Putamen (tissue), 1 donor: ENCODE results near the gene CTSD.
"Not testable (repeated sequence)": the region's sequence is repeated elsewhere in the genome, so short reads cannot be mapped to it uniquely, and the experiment has no call there.

ENCODE experiments used
- DNase-seq: peaks from one replicate; pipeline ENCODE4 v3.0.0-alpha.2; 2016; ENCODE audit warnings: low spot score

The CTSD gene

DNA sequence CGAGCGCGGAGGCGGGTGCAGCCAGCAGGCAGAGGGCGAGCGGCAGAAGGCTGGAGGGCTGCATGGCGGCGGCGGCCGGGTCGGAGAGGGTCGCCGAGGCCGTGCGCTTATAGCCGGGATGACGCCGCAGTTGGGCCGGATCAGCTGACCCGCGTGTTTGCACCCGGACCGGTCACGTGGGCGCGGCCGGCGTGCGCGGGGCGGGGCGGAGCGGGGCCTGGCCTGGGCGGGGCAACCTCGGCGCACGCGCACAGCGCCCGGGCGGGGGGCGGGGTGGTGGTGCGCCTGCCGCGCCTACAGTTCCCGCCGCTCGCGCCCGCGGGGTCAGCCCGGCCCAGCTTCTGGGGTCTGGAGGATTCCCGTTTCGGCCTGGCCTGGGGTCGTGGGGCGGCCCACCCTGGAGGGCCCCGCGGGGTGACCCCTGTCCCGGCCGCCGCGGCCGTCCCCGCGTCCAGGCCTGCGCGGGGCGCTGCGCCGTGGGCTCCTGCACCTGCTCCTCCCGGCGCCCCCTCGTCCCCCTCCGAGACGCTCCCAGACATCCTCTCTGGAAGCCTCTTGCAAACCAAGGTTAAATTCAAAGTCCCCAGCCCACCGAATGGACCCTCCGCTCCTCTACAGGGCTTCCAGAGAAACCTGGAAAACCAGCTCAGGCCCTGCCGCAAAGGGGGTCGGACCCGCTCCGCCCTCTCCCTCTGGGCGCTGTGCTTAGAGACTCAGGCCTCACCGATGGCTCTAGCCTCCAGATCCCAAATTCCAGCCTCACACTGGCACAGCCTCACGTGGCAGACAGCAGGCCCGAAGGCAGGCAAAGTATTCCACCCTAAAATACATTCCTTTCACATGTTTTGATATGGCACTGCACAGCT is at the start of gene CTSD:
Gene CTSD, minus strand, starts transcription at position 132 of the 866 bp plus-strand sequence. Its CDS starts 68 bp downstream, at position 64.
- DNase-seq = peak; percentile 88

DNA sequence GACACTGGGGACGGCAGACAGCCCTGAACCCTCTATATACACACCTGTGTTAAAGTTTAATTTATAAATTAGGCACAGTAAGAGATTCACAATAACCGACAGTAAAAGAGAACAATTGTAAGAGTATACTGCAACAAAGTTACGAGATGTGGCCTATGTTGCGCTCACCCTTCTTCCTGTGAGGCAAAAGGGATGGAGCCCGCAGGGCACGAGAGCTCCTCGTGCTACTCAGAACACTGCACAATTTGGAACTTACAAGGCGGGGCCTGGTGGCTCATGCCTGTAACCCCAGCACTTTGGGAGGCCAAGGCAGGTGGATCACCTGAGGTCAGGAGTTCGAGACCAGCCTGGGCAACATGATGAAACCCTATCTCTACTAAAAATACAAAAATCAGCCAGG is 49.6 kb upstream of the CTSD start:
- DNase-seq = not testable (repeated sequence)

DNA sequence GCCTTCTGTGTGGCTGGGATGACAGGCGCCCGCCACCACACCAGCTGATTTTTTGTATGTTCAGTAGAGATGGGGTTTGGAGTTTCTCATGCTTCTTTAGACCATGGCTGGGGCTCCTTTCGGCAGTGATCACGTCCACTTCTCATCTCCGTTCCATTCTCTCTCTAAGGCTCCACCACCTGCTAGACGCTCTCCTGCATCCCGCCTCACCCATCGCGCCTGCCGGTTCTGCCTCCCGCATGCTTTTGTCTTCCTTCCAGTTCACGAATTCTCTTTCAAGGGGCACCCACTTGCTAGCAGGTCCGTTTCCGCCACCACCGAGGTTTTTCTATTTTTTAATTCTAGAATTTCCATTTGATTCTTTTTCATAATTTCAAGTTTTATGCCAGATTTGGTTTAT is 49.1 kb upstream of the CTSD start:
- DNase-seq = no peak

DNA sequence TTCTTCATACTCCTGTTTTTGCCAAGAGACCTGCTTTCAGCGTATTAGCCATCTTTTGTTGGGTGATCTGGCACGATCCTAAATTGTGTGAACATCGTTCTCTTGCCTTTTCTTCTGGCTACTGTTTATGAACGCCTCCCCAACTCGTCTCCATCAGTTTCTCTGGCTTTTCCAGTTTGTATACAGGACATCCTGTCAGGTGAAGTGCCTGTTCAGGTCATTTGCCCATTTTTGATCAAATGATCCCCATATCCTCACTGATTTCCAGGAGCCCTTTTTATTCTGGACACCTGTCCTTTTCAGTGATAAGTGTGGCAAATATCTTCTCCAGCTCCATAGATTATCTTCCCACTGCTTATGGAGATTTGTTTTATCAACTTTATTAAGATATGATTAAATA is 48.5 kb upstream of the CTSD start:
- no peak for DNase-seq

DNA sequence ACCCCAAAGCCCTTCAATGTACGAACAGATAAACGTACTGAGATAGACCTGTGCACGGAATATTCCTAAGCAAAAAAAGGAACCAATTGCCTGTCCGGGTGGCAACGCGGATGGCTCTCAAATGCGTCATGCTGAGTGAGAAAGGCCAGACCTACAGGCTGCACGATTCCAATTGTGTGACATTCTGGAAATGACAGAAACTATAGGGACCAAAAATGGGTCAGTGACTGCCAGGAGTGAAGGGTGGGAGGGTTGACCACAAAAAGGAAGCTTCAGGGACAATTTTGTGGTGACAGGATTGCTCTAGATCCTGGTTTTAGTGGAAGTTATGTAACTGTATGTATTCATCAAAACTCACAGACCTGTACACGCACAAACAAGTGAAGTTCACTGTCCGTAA is 47.0 kb upstream of the CTSD start:
- no peak for DNase-seq

DNA sequence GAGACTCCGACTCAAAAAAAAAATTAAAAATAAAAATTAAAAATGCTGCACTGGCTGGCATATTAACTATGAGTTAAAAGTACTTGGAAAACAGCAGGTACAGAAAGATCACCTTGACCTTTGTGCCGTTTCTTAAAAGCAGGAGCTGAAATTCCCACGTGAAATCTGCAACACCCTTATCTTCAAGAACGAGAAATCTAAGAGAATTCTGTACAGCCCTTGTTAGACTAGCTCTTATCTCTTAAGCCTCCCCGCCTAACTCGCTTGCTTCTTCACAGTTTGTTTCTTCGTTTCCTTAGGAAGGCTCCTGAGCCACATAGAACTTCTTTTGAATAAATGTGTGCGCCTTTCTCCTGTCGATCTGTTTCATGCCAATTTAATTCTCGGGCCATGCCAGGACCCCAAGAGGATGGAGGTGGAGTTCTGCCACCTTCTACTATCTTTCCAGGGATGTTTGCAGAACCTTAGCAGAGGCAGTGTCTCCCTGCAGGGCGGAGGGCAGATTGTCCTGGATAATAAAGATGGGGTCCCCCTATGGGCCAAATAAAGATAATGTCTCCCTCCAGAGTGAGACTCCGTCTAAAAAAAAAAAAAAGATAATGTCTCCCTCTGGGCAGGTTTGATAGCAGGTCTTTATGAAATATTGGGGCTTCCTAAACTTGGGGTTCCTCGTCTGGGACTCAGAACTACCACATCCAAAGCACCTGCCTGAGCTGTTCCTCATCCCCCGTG is 43.7 kb upstream of the CTSD start:
- no peak for DNase-seq

DNA sequence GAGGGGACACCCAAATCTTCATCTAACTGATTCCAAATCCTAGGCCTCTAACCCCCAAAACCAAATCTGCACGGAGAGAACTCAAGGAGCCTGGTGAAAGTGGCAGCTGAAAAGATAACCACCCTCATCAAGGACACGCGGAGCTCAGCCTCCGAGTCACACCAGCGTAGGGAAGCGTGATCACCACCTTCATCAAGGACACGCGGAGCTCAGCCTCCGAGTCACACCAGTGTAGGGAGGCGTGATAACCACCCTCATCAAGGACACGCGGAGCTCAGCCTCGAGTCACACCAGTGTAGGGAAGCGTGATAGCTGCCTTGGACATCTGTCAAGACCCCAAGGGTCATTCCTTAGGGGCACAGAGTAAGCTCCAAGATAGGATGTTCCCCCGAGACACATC is 41.8 kb upstream of the CTSD start:
- DNase-seq = no peak

DNA sequence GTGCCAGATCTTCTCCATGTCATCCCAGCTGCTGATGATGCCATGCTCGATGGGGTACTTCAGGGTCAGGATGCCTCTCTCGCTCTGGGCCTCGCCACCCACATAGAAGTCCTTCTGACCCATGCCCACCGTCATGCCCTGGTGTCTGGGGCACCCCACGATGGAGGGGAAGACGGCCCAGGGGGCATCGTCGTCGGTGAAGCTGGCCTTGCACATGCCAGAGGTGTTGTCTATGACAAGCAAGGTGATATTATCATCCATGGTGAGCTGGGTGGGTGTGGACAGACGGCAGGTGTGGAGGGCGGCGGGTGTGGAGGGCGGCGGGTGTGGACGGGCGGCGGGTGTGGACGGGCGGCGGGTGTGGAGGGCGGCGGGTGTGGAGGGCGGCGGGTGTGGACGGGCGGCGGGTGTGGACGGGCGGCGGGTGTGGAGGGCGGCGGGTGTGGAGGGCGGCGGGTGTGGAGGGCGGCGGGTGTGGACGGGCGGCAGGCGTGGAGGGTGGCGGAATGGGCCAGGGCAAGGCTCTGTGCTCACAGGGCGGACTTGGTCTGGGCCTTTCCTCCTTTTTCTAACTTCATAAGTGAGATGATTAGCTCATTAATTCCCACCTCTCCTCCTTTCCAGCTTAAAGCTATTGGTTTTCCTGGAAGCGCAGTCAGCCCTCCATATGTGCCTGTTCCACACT is 40.2 kb upstream of the CTSD start:
- DNase-seq = not testable (repeated sequence)

DNA sequence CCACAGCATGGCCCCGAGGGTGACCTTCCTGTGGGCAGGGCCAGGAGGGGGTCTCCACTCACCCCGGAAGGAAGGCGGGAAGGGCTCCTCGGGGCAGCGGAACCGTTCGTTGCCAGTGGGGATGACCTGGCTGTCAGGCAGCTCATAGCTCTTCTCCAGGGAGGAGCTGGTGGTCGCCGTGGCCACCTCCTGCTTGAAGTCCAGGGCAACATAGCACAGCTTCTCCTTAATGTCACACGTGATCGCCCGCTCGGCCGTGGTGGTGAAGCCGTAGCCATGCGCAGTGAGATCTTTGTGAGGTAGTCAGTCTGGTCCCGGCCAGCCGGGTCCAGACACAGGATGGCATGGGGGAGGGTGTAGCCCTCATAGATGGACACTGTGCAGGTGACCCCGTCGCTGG is 39.5 kb upstream of the CTSD start:
- DNase-seq = no peak

DNA sequence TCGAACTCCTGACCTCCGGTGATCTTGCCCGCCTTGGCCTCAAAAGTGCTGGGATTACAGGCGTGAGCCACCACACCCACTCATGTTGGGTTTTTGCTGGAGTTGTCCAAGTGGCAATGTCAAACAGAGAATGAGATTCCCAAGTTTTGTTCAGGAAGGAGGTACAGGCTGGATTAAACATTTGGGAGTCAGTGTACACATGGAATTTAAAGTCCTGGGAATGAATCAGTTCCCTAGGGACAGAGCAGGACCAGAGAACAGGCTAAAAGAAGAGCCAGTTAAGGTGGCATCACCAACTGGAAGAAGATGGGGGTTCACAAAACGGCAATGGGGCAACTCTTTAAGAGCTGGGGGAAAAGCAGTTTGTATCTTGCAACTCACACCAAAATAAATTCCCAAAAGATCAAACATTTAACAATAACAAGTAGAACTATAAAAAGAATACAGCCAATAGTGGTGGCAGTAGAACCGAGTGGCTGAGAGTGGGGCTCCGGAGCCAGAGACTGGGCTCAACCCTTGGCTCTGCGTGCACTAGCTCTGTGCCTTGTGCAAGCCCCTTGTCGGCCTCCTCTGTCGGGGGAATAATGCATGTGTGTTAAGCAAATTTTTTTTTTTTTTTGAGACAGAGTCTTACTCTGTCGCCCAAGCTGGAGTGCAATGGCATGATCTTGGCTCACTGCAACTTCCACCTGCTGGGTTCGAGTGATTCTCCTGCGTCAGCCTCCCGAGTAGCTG is 33.8 kb upstream of the CTSD start:
- DNase-seq = no peak

DNA sequence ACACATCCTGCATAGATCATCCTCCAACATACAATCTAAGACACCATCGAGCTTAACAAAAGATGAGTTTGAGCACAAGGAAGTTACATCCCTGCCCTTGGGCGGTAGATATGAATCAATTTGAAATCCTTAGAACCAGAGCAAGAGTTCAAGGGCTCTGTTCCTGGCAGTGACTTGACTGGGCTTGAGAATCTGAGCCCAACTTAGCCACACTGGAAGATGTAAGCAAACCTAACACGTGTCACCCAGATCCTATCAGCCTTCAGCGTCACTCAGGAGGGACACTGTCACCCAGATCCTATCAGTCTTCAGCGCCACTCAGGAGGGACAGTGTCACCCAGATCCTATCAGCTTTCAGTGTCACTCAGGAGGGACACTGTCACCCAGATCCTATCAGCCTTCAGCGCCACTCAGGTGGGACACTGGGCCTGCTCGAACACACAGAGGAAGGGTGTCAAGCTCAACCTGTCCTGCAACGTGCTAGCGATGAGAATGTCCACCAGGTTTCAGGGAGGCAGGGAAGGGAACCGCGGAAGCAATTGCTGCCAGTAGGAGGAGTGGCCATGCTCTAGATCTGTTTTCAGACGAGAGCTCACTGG is 32.8 kb upstream of the CTSD start:
- DNase-seq = no peak

DNA sequence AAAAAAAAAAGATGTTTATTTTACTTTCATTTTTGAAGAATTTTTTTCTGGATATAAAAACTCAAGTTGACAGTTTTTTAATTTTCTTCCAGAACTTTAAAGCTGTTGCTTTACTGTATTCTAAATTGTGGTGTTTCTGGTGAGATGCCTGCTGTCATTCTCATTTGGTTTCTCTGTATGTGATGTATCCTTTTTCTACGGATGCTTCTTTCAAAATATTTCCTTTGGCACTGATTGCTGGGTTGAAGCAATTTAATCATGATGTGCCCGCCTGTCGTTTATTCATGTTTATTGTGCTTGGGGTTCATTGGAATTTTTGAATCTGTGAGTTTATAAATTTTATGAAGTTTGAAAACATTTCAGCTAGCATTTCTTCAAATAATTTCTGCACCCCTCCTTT is 29.4 kb upstream of the CTSD start:
- DNase-seq = no peak

DNA sequence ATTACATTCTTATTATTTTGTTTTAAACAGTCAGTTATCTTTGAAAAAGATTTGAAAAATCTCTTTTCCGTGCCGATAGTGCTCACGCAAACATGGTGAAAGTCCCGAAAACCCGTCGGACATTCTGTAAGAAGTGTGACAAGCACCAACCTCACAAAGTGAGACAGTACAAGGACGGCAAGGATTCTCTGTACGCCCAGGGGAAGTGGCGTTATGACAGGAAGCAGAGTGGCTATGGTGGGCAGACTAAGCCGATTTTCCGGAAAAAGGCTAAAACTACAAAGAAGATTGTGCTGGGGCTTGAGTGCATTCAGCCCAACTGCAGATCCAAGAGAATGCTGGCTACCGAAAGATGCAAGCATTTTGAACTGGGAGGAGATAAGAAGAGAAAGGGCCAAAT is 28.7 kb upstream of the CTSD start:
- DNase-seq = no peak

DNA sequence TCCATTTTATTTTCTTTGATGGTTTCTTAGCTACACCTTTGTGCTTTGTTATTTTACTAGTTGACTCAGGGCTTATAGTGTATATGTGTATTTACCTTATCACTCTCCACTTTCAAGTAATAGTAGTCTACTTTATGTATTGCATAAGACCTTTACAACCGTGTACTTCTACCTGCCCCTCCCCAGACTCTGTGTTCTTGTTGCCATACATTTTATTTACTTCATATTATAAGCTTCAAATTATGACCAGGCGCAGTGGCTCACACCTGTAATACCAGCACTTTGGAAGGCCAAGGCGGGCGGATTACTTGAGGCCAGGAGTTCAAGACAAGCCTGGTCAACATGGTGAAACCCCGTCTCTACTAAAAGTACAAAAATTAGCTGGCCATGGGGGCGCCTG is 28.2 kb upstream of the CTSD start:
- no peak for DNase-seq

DNA sequence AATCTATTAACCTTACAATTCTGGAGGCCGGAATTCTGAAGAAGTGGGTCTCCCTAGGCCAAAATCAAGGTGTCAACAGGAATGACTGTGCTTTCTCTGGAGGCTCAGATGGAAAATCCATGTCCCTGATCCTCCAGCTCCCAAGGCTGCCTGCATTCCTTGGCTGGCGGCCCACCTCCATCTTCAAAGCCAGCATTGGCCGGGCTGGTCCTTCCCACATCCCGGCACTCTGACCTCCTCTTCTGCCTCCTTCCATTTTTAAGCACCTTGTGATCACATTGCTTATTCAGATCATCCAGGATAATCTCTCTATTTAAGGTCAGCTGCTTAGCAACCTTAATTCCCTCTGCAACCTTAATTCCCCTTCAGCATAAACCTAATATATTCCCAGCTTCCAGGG is 22.7 kb upstream of the CTSD start:
- DNase-seq = no peak

DNA sequence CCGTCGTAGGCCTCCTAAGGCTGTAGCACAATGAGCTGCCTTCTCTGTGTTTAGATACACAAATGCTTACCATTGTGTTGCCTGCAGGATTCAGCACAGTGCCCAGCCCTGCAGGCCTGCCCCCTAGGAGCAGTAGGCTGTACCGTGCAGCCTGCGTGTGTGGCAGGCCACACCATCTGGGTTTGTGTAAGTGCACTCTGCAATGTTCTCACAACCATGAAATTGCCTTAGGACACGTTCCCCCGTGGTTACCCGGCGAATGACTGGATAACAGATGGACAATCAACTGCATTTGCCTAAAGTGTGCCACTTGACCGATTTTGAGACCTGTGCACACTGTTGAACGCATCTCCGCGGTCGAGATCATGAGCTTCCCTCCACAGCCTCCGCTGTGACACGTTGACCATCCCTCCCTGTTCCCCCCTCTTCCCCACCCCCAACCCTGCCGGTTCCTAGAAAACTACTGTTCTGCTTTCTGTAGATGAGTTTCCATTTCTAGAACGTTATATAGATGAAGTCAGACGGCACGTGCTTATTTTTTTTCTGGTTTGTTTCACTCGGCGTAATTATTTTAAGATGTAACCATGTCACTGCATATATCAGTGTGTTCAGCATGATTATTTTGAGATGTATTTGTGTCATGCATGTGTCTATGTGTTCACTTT is 22.2 kb upstream of the CTSD start:
- no peak for DNase-seq

DNA sequence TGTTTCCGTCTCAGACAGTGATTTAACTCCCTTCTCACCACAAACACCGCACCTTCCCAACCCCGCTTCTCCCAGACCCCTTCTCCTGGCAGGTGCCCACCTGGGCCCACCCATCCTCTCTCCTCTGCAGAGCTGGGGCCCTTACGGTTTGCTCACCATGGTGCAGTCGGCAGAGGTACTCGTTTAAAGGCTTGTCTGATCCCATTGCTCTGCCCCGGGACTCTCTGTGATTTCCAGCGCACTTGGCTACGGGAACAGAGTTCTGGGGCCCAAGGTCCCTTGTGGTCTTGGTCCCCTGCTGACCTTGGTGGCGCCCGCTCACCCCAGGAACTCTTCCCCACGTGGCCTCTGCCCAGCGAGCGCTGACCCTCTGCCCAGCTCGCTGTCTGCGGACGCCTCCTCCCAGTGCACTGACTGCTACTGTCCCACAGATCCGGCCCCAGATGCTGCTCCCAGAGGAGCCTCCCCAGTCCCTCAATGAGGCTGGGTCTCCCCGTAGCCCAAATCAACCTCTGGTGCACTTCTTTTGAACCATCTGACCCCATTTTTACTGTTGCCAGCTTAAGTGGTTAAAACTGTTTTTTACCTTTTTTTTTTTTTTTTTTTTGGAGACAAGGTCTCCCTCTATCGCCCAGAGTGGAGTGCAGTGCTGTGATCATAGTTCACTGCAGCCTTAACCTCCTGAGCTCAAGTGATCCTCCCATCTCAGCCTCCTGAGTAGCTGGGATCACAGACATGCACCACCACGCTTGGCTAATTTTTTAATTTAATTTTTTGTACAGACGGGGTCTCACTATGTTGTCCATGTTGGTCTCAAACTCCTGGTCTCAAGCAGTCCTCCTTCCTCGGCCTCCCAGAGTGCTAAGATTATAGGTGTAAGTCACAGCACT is 21.3 kb upstream of the CTSD start:
- DNase-seq = no peak

DNA sequence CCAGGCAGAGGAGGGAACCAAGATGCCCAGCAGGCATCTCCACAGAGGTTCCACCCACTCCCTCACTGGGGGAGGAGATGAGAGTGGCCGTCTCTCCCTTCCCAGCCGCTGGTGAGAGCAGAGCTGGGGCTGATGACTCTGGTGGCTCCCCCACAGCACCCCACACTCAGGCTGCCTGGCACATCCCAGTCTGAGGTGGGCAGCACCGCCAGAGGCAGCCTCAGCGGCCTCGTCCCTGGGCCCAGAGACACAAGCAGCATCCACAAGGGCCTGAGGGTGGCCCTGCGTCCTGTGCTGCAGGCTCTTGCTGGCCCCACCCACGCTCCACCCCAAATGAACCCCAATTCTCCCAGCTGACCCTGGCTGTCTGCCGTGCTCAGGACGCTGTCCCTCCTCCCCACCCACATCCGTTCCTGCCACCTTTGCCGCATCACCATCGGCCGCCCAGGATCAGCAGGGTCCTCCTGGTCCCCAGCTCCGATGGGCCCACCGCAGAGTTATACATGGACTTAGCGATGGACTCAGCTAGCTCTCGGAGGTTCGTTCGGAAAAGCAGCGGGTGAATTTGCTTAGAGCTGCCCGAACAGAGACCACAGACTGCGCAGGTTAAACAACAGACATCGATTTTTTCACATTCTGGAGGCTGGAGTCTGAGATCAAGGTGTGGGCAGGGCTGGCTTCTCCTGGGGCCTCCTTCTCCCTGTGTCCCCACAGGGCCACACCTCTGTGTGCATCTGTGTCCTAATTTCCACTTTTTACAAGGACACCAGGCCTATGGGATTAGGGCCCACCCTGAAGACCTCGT is 20.2 kb upstream of the CTSD start:
- no peak for DNase-seq
